Measurements from ENCODE around the gene SKI. TPM values are rescaled to one million over a fixed set of nuclear protein-coding genes. Genes with fewer than 3 reads are reported as not detected.

The SKI gene
- total RNA-seq: 10 to 100 TPM; 16.5 to 42.7 TPM

DNA sequence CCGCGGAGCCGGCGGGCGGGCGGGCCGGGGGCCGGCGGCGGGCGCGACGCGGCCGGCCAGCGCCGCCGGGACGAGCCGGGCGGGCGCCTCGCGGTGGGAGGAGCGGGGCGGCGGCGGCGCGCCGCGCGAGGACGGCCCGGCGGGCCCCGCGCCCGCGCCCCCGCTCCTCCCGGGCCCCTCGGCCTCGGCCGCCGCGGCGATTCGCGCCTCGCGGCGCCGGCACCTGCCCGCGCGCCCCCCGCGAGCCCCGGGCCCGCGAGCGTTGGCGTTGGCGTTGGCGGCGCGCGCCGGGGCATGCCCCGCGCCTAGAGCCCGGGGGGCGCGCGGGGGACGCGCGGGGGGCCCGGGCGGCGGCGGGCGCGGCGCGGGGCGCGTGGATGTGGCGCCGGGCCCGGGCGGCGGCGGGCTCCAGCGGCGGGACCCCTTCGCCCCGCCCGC lies at the start of gene SKI:
SKI (plus strand) TSS at position 163 of the 438 bp plus-strand sequence. CDS start 448 bp downstream, outside the sequence.
- H3K36me3 Mint-ChIP-seq: no peaks in the 10 kb centered on the region
- no peaks in the 10 kb centered on the region for H3K9me3 Mint-ChIP-seq

GRCh38 chr1:2178875-2179274 lies 49.2 kb upstream of the SKI start:
- H3K9me3 Mint-ChIP-seq: no peaks in the 10 kb centered on the region
- no peak overlapping the region for H3K4me3 Mint-ChIP-seq
- H3K36me3 Mint-ChIP-seq: no peaks in the 10 kb centered on the region
- H3K27ac Mint-ChIP-seq: no peak overlapping the region
- H3K4me1 Mint-ChIP-seq (ENCODE audit: low read depth in 2 of 2): peaks cover 0 to 11% of the 10 kb centered on the region in 2 donors
- H3K27me3 Mint-ChIP-seq: no peaks in the 10 kb centered on the region
- DNase-seq (ENCODE audit: low spot score): no peak
- ATAC-seq: no peak

More for the DNA sequence above, at the start of gene SKI:
- DNase-seq (ENCODE audit: low spot score) (no peak), ATAC-seq (no peak)
- Mint-ChIP-seq H3K4me1 (ENCODE audit: low read depth in 2 of 2) (peaks cover 32 to 33% of the 10 kb centered on the region in 2 donors), H3K27ac (peak within 1 kb of the TSS in 1 of 2 donors; percentile 65), H3K27me3 (peaks cover 0 to 2% of the 10 kb centered on the region in 2 donors), H3K4me3 (peak within 1 kb of the TSS; percentile 91)

DNA sequence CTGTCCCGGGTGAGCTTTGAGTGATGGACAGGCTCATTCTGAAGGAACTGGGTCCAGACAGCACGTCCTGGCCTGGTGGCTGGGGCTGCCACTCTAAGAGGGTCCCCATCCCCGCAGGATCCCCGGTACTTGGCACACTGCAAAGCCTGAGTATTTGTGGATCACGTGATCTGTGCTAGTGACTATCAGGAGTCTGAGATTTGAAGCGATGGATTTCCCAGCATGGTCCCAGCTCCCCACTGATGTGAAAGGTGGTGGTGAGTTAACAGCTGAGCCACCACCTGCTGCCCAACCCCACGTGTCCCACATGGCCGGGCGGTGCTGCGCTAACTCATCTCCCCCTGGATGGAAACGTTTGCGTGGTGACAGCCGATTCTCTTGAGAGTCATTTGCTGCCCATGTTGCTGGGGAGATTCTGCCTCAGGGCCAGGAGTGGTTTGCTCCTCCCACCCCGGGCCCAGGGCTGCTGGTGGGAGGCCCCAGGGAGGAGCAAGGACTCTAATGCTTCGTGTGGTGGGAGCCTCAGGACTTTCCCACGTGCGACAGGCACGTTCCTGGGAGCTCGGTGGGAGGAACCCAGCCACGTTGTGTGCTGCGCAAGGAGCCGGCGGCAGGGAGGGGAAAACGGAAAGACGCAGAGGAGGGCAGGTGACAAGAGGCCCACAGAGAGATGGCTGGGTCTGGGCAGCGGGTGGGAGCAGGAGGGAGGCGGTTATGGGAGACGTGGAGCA lies 48.7 kb upstream of the SKI start:
- Mint-ChIP-seq H3K4me3 (no peak overlapping the region), H3K36me3 (no peaks in the 10 kb centered on the region), H3K9me3 (no peaks in the 10 kb centered on the region), H3K27ac (no peak overlapping the region), H3K27me3 (no peaks in the 10 kb centered on the region), H3K4me1 (ENCODE audit: low read depth in 2 of 2) (peaks cover 0 to 11% of the 10 kb centered on the region in 2 donors)
- DNase-seq (ENCODE audit: low spot score) (no peak), ATAC-seq (no peak)

- Mint-ChIP-seq H3K36me3 (no peaks in the 10 kb centered on the region), H3K27me3 (no peaks in the 10 kb centered on the region), H3K4me3 (no peak overlapping the region), H3K4me1 (ENCODE audit: low read depth in 2 of 2) (peaks cover 0 to 11% of the 10 kb centered on the region in 2 donors), H3K27ac (no peak overlapping the region), H3K9me3 (no peaks in the 10 kb centered on the region)
- ATAC-seq (no peak), DNase-seq (ENCODE audit: low spot score) (no peak)
Measured at GRCh38 chr1:2180297-2181245, 47.5 kb upstream of the SKI start.

- no peaks in the 10 kb centered on the region for H3K27me3 Mint-ChIP-seq
- H3K9me3 Mint-ChIP-seq: no peaks in the 10 kb centered on the region
- no peaks in the 10 kb centered on the region for H3K36me3 Mint-ChIP-seq
- H3K4me3 Mint-ChIP-seq: no peak overlapping the region
- ATAC-seq (no peak), DNase-seq (ENCODE audit: low spot score) (no peak)
- H3K27ac Mint-ChIP-seq: no peak overlapping the region
- peaks cover 0 to 11% of the 10 kb centered on the region in 2 donors for H3K4me1 Mint-ChIP-seq (ENCODE audit: low read depth in 2 of 2)
Measured at GRCh38 chr1:2181271-2181670, 46.8 kb upstream of the SKI start.

DNA sequence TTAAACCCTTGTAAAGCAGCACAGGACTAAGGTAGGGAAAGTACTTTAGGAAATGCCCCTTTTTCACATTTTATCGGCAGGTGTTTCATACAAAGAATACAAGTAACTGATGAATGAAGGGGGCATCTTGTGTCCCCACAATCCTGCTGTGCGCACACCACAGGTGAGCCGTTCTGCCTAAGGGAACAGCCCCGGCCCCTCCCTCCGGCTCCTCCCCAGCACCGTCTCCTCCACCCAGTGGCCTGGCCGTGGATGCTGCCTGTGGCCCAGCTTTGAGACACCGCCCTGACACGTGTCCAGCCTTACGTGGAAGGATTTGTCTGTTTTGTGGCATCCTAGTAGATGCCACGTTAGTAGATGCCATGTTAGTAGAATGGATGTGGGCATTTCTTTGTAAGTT lies 46.4 kb upstream of the SKI start:
- no peak for DNase-seq (ENCODE audit: low spot score)
- no peaks in the 10 kb centered on the region for H3K27me3 Mint-ChIP-seq
- no peaks in the 10 kb centered on the region for H3K9me3 Mint-ChIP-seq
- ATAC-seq: no peak
- peaks cover 0 to 11% of the 10 kb centered on the region in 2 donors for H3K4me1 Mint-ChIP-seq (ENCODE audit: low read depth in 2 of 2)
- H3K4me3 Mint-ChIP-seq: no peak overlapping the region
- H3K36me3 Mint-ChIP-seq: no peaks in the 10 kb centered on the region
- H3K27ac Mint-ChIP-seq: no peak overlapping the region

DNA sequence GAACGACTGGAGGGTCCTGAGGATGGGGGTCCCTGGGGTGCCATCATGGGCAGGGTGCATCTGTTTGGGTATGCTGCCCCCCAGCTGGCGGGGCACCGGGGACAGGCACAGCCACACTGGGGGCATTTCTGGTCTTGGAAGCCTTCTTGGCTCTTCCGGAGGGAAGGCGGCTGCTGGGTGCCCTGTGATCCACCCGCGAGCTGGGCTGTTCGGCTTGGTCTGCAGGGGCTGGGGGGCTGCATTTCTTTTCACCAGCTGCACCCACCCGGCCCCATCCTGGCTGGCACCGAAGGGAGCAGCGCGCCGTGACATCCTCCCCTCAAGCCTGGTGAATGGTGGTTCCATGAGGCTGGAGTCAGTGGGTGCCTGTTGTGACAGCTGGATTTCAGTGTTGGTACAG lies 45.7 kb upstream of the SKI start:
- no peaks in the 10 kb centered on the region for H3K27me3 Mint-ChIP-seq
- no peaks in the 10 kb centered on the region for H3K9me3 Mint-ChIP-seq
- H3K4me1 Mint-ChIP-seq (ENCODE audit: low read depth in 2 of 2): peaks cover 0 to 11% of the 10 kb centered on the region in 2 donors
- H3K36me3 Mint-ChIP-seq: no peaks in the 10 kb centered on the region
- DNase-seq (ENCODE audit: low spot score) (no peak), ATAC-seq (no peak)
- H3K27ac Mint-ChIP-seq: no peak overlapping the region
- no peak overlapping the region for H3K4me3 Mint-ChIP-seq

- DNase-seq (ENCODE audit: low spot score): no peak
- Mint-ChIP-seq H3K4me3 (no peak overlapping the region), H3K9me3 (no peaks in the 10 kb centered on the region), H3K4me1 (ENCODE audit: low read depth in 2 of 2) (peaks cover 0 to 11% of the 10 kb centered on the region in 2 donors), H3K36me3 (no peaks in the 10 kb centered on the region), H3K27ac (no peak overlapping the region), H3K27me3 (no peaks in the 10 kb centered on the region)
- ATAC-seq: no peak
Measured at GRCh38 chr1:2183937-2184334, 44.2 kb upstream of the SKI start.

DNA sequence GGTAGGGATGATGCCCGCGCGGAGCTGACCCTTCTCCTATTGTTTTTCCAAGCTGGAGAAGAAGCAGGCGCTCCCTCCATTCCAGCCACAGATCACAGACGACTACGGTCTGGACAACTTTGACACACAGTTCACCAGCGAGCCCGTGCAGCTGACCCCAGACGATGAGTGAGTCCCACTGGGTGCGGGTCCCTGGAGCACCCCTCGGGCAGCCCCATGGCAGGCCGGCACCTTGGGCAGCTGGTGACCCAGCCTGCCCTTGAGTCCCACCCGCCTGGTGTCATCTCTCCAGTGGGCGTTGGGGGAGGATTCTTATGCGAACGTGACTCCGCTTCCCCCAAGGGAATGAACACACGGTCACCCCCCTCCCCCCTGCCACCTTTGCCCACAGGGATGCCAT lies 43.6 kb upstream of the SKI start:
- H3K27me3 Mint-ChIP-seq: no peaks in the 10 kb centered on the region
- no peak overlapping the region for H3K27ac Mint-ChIP-seq
- no peak for DNase-seq (ENCODE audit: low spot score)
- no peaks in the 10 kb centered on the region for H3K36me3 Mint-ChIP-seq
- no peaks in the 10 kb centered on the region for H3K9me3 Mint-ChIP-seq
- peaks cover 0 to 13% of the 10 kb centered on the region in 2 donors for H3K4me1 Mint-ChIP-seq (ENCODE audit: low read depth in 2 of 2)
- no peak for ATAC-seq
- H3K4me3 Mint-ChIP-seq: no peak overlapping the region

DNA sequence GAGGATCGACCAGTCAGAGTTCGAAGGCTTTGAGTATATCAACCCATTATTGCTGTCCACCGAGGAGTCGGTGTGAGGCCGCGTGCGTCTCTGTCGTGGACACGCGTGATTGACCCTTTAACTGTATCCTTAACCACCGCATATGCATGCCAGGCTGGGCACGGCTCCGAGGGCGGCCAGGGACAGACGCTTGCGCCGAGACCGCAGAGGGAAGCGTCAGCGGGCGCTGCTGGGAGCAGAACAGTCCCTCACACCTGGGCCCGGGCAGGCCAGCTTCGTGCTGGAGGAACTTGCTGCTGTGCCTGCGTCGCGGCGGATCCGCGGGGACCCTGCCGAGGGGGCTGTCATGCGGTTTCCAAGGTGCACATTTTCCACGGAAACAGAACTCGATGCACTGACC lies 43.2 kb upstream of the SKI start:
- Mint-ChIP-seq H3K27ac (no peak overlapping the region), H3K4me1 (ENCODE audit: low read depth in 2 of 2) (peaks cover 0 to 12% of the 10 kb centered on the region in 2 donors), H3K4me3 (no peak overlapping the region), H3K36me3 (no peaks in the 10 kb centered on the region), H3K27me3 (no peaks in the 10 kb centered on the region), H3K9me3 (no peaks in the 10 kb centered on the region)
- no peak for DNase-seq (ENCODE audit: low spot score)
- ATAC-seq: no peak

GRCh38 chr1:2185880-2186855 lies 42.0 kb upstream of the SKI start:
- H3K4me1 Mint-ChIP-seq (ENCODE audit: low read depth in 2 of 2): peaks cover 0 to 14% of the 10 kb centered on the region in 2 donors
- H3K27me3 Mint-ChIP-seq: no peaks in the 10 kb centered on the region
- no peaks in the 10 kb centered on the region for H3K9me3 Mint-ChIP-seq
- no peak for ATAC-seq
- no peak overlapping the region for H3K27ac Mint-ChIP-seq
- no peak for DNase-seq (ENCODE audit: low spot score)
- H3K36me3 Mint-ChIP-seq: no peaks in the 10 kb centered on the region
- H3K4me3 Mint-ChIP-seq: no peak overlapping the region

- H3K27ac Mint-ChIP-seq: no peak overlapping the region
- H3K4me3 Mint-ChIP-seq: no peak overlapping the region
Measured at GRCh38 chr1:2186901-2187300, 41.2 kb upstream of the SKI start.

DNA sequence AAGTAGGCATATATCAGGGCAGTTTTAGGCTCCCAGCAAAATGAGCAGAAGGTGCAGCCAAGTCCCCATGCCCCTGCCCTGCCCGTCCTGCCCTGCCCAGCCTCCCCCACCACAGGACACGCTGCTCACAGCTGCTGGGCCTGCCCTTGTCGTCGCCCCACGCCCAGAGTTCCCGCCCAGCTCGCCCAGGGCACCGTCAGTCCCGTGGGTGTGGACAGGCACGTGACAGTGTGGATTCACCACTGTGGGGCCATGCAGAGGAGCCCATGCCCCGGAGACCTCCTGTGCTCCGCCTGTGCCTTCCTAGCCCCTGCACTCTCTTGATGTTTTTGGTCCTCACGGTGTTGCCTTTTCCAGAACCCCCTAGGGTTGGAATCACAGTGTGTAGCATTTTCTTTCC lies 40.5 kb upstream of the SKI start:
- H3K4me3 Mint-ChIP-seq: no peak overlapping the region
- no peak for ATAC-seq
- H3K9me3 Mint-ChIP-seq: no peaks in the 10 kb centered on the region
- H3K27me3 Mint-ChIP-seq: no peaks in the 10 kb centered on the region
- H3K36me3 Mint-ChIP-seq: no peaks in the 10 kb centered on the region
- DNase-seq (ENCODE audit: low spot score): no peak
- H3K27ac Mint-ChIP-seq: no peak overlapping the region
- H3K4me1 Mint-ChIP-seq (ENCODE audit: low read depth in 2 of 2): peaks cover 0 to 15% of the 10 kb centered on the region in 2 donors

More at GRCh38 chr1:2186901-2187300, 41.2 kb upstream of the SKI start:
- DNase-seq (ENCODE audit: low spot score) (no peak), ATAC-seq (no peak)
- H3K36me3 Mint-ChIP-seq: no peaks in the 10 kb centered on the region
- H3K9me3 Mint-ChIP-seq: no peaks in the 10 kb centered on the region
- no peaks in the 10 kb centered on the region for H3K27me3 Mint-ChIP-seq
- peaks cover 0 to 16% of the 10 kb centered on the region in 2 donors for H3K4me1 Mint-ChIP-seq (ENCODE audit: low read depth in 2 of 2)

All from natural killer cell treated with Interleukin-12 subunit alpha and Interleukin-12 subunit beta and Interleukin-15 and Interleukin-18, amount 100 ng/mL, for 72 hours (primary cell).